Astrocyte of the spinal cord (primary cell): Measurements from ENCODE around the gene DDX39B.

Experiments used
- DNase-seq: peaks from one replicate; pipeline ENCODE4 v3.0.0; 2011; ENCODE audit warnings: low read depth, low spot score
- H3K4me3 ChIP-seq: 2 replicates; pipeline ENCODE4 v1.5.1; 2011; ENCODE audit warnings: low read depth, mild to moderate bottlenecking, low read length, moderate library complexity
- in situ Hi-C: cut with HindIII; loops from 2 replicates; pipeline ENCODE4 v1.10.0; 2017; ENCODE audit warnings: low sequenced_read_pairs
- TF ChIP-seq, protein P1 (sequence below): IDR thresholded peaks from 2 replicates; pipeline ENCODE4 v1.5.1; 2012; ENCODE audit warnings: low read depth, mild to moderate bottlenecking, low read length, inconsistent platforms

Gene DDX39B

GRCh38 chr6:31528821-31529328 is 12.9 kb downstream of the DDX39B start, which contains the start of gene MCCD1:
MCCD1 (plus strand) TSS chr6:31528962; CDS start chr6:31529015, 53 bp downstream.
- no peak within 1 kb of the TSS for H3K4me3 ChIP-seq
- no peak for DNase-seq
- TF ChIP-seq, protein P1, sequence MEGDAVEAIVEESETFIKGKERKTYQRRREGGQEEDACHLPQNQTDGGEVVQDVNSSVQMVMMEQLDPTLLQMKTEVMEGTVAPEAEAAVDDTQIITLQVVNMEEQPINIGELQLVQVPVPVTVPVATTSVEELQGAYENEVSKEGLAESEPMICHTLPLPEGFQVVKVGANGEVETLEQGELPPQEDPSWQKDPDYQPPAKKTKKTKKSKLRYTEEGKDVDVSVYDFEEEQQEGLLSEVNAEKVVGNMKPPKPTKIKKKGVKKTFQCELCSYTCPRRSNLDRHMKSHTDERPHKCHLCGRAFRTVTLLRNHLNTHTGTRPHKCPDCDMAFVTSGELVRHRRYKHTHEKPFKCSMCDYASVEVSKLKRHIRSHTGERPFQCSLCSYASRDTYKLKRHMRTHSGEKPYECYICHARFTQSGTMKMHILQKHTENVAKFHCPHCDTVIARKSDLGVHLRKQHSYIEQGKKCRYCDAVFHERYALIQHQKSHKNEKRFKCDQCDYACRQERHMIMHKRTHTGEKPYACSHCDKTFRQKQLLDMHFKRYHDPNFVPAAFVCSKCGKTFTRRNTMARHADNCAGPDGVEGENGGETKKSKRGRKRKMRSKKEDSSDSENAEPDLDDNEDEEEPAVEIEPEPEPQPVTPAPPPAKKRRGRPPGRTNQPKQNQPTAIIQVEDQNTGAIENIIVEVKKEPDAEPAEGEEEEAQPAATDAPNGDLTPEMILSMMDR = no peak
- in situ Hi-C loops = no loop called here

- no peak for DNase-seq
- in situ Hi-C loops = no loop called here
- TF ChIP-seq, protein P1 = no peak
- H3K4me3 ChIP-seq = no peak overlapping the region
Observed at GRCh38 chr6:31528307-31528777, 13.5 kb downstream of the DDX39B start.

GRCh38 chr6:31525932-31526591 is 15.7 kb downstream of the DDX39B start:
- in situ Hi-C loops = no loop called here
- no peak overlapping the region for H3K4me3 ChIP-seq
- TF ChIP-seq, protein P1 = no peak
- DNase-seq = peak; percentile 18

DNA sequence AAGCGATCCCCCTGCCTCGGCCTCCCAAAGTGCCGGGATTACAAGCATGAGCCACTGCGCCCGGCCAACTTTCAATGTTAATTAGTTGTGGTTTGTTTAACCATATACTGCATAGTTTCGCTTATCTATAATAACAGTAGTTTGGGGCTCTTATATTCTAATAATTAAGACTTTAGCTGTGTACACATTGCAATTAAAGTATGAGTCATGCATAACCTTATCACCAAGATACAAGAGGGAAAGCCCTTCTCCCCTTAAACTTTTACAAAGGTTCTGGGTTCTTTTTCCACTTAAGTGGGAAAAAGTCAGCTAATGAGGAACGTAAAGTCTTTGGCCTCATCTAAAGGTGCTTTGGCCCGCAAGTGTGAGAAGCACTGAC is 16.3 kb downstream of the DDX39B start:
- no peak for DNase-seq
- no peak overlapping the region for H3K4me3 ChIP-seq
- in situ Hi-C loops = no loop called here
- TF ChIP-seq, protein P1 = no peak

DNA sequence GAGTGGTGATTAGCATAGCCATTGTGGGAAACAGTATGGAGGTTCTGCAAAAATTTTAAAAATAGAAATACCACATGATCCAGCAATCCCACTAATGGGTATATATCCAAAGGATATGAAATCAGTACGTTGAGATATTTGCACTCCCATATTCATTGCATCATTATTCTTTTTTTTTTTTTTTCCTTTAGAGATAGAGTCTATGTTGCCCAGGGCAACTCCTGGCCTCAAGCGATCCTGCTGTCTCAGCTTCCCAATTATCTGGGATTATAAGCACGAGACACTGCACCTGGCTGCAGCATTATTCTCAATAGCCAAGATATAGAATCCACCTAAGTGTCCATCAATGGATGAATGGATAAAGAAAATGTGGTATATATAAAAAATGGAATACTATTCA is 20.0 kb downstream of the DDX39B start:
- in situ Hi-C loops = no loop called here
- no peak overlapping the region for H3K4me3 ChIP-seq
- TF ChIP-seq, protein P1 = no peak
- DNase-seq = no peak

DNA sequence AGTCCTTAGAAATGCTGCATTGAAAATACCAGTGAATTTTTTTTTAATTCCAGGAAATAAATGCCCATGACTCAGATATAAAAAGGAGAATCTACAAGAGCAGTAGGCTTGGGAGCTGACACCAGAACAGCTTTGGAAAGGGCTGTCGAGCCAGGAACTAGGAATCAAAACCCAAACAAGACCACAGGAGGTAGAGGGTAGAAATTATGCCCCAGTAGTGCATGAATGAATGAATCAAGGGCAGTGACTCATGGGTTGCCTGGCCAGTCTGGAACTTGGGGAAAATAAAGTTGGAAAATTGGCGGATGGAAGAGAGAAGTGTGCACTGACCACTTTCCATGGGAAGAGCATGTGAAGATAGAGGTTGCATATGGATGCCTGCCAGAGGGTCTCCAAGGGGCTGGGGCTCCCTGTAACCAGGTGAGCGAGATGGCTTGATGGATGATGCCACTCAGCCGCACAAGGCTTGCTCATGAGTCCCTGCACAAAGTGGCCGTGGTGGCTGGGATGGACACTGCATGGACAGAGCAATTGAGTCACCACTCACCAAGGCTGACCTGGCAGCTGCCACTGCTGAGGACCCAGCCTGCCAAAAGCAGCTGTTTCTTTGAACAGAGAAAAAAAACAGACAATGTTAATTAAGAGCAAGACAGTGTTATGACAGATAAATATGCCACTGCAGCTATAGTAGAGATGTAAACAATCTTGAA is 28.2 kb downstream of the DDX39B start:
- TF ChIP-seq, protein P1 = no peak
- no peak for DNase-seq
- in situ Hi-C loops = no loop called here

More for the DNA sequence above, 28.2 kb downstream of the DDX39B start:
- no peak overlapping the region for H3K4me3 ChIP-seq
